Osteocyte (in vitro differentiated cells): Measurements from ENCODE around the gene PPM1L. TPM values are rescaled to one million over a fixed set of nuclear protein-coding genes. Genes with fewer than 3 reads are reported as not detected.

Source experiments
- DNase-seq: peaks from one replicate; pipeline ENCODE4 v3.0.0; 2021; ENCODE audit warnings: mixed read lengths; ENCODE audit not compliant: unreplicated experiment; ENCODE audit errors: extremely low spot score
- H3K27ac Mint-ChIP-seq: one replicate; pipeline ENCODE4 v1.8.0; 2021; ENCODE audit warnings: mild to moderate bottlenecking, mixed read lengths; ENCODE audit not compliant: unreplicated experiment
- H3K27me3 Mint-ChIP-seq: one replicate; pipeline ENCODE4 v1.8.0; 2021; ENCODE audit warnings: mixed read lengths; ENCODE audit not compliant: unreplicated experiment
- H3K36me3 Mint-ChIP-seq: one replicate; pipeline ENCODE4 v1.8.0; 2021; ENCODE audit warnings: mixed read lengths; ENCODE audit not compliant: unreplicated experiment
- H3K4me1 Mint-ChIP-seq: one replicate; pipeline ENCODE4 v1.8.0; 2021; ENCODE audit warnings: mixed read lengths; ENCODE audit not compliant: unreplicated experiment
- H3K4me3 Mint-ChIP-seq: one replicate; pipeline ENCODE4 v1.8.0; 2021; ENCODE audit warnings: mild to moderate bottlenecking, moderate library complexity, mixed read lengths; ENCODE audit not compliant: unreplicated experiment
- H3K9me3 Mint-ChIP-seq: one replicate; pipeline ENCODE4 v1.8.0; 2021; ENCODE audit warnings: mixed read lengths; ENCODE audit not compliant: unreplicated experiment
- total RNA-seq: library from RNA; stranded (reverse); gene quantifications from 2 replicates; pipeline ENCODE4 v1.2.1, GENCODE V29; 2021
- TF ChIP-seq, protein P1 (sequence below): fragments of 200-600 bp; sonication (generic); IDR thresholded peaks from 2 replicates; pipeline ENCODE4 v1.5.0; 2021; ENCODE audit warnings: antibody characterized with exemption, mild to moderate bottlenecking, moderate library complexity

Gene PPM1L
- total RNA-seq, 1 donor from 2014 or later = 9.1 TPM

DNA sequence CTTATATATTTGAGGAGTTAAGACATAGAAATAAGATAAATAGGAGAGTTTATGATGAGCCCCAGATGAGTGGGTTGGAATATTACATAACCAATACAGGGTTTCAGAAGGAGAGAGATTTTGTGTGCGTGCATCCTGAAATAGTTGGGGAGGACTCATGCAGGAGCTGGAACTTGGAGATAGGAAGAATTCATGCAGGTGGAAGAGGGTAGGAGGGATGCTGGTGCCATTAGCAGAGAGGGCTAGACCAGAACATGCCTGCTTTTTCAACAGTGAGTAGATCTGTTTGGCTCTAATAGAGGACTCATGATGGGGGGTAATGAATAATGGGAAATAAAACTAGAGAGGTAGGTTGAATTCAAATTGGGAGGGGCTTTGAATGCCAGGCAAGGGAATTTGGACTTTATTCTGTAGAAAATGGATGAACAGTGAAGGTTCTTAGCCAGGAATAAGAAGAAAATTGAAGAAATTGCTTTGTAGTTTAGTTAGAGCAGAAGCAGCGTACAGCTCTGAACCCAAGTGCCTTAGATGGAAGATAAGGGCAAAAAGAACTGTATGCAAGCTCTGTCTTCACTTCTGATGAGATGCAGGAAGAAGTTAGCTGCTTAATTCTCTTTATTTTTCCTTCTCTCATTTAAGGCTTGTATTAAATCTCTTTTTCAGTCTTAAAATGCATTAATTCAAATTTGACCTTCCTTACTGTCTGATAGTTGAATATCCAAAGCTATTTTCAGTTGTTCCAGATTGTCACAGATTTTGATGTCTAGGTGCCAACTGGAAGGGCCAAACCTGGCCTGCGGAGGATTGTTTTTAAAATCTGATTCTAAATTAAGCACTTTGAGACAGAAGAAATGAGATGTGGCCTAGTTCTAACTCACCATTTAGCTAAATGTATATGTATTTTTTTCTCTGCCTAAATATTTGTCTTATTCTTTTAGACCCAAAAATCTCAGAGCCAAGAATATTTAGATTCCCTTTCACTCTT, 86.3 kb downstream of the PPM1L start:
- H3K4me3 Mint-ChIP-seq = no peak overlapping the region
- H3K27me3 Mint-ChIP-seq = peaks cover under 1% of the 10 kb centered on the region
- no peaks in the 10 kb centered on the region for H3K9me3 Mint-ChIP-seq
- H3K27ac Mint-ChIP-seq = no peak overlapping the region
- no peaks in the 10 kb centered on the region for H3K4me1 Mint-ChIP-seq
- TF ChIP-seq, protein P1, sequence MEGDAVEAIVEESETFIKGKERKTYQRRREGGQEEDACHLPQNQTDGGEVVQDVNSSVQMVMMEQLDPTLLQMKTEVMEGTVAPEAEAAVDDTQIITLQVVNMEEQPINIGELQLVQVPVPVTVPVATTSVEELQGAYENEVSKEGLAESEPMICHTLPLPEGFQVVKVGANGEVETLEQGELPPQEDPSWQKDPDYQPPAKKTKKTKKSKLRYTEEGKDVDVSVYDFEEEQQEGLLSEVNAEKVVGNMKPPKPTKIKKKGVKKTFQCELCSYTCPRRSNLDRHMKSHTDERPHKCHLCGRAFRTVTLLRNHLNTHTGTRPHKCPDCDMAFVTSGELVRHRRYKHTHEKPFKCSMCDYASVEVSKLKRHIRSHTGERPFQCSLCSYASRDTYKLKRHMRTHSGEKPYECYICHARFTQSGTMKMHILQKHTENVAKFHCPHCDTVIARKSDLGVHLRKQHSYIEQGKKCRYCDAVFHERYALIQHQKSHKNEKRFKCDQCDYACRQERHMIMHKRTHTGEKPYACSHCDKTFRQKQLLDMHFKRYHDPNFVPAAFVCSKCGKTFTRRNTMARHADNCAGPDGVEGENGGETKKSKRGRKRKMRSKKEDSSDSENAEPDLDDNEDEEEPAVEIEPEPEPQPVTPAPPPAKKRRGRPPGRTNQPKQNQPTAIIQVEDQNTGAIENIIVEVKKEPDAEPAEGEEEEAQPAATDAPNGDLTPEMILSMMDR = no peak
- no peak for DNase-seq
- H3K36me3 Mint-ChIP-seq = no peaks in the 10 kb centered on the region

DNA sequence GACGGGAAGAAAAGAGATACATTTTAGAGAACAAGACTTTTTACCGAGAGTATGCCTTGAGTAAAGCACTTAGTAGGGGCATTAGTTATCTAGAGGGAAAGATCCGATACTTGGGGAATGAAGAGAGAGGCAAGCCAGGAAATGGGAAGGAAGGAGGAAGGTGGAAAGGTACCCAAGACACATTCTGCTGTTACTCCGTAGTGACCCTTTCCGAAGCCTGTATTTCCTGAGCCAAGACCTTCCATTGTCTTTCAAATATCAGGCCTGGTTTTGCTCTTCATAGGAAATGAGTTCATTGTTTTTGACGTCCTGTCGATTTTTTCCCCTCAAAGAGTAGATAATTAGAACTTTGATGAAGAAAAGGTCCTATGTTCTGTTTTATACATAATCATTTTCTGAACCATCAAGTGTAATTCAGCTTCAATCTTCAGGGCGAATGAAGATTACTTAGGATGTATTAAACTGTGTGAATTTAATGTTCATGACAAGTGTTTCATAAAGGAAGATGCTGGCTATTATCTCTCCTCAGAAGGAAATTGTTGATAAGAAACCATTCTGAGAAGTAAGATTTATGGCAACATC, 95.7 kb downstream of the PPM1L start:
- no peaks in the 10 kb centered on the region for H3K4me1 Mint-ChIP-seq
- TF ChIP-seq, protein P1 = no peak

DNA sequence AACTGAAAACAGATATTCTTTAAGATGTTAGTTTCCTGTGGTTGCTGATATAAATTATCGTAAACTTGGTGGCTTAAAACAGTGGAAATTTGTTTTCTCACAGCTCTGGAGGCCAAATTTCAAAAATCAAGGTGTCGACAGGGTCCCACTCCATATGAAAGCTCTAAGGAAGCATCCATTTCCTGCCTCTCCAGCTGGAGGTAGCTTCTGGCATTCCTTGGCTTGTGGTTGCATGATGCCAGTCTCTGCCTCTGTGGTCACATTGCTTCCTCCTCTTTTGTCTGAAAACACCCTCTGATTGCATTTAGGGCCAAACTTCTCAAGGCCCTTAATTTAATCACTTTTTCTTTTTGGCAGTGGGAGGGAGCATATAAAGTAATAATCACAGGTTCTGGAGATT, 96.8 kb downstream of the PPM1L start:
- H3K27ac Mint-ChIP-seq = no peak overlapping the region
- peaks cover 2% of the 10 kb centered on the region for H3K4me1 Mint-ChIP-seq
- H3K9me3 Mint-ChIP-seq = no peaks in the 10 kb centered on the region
- no peaks in the 10 kb centered on the region for H3K27me3 Mint-ChIP-seq
- no peak overlapping the region for H3K4me3 Mint-ChIP-seq
- H3K36me3 Mint-ChIP-seq = no peaks in the 10 kb centered on the region
- TF ChIP-seq, protein P1 = no peak
- DNase-seq = no peak

More for the DNA sequence above, 95.7 kb downstream of the PPM1L start:
- no peak overlapping the region for H3K4me3 Mint-ChIP-seq
- DNase-seq = no peak
- H3K9me3 Mint-ChIP-seq = no peaks in the 10 kb centered on the region
- H3K36me3 Mint-ChIP-seq = no peaks in the 10 kb centered on the region
- peaks cover 3% of the 10 kb centered on the region for H3K27me3 Mint-ChIP-seq
- H3K27ac Mint-ChIP-seq = no peak overlapping the region

DNA sequence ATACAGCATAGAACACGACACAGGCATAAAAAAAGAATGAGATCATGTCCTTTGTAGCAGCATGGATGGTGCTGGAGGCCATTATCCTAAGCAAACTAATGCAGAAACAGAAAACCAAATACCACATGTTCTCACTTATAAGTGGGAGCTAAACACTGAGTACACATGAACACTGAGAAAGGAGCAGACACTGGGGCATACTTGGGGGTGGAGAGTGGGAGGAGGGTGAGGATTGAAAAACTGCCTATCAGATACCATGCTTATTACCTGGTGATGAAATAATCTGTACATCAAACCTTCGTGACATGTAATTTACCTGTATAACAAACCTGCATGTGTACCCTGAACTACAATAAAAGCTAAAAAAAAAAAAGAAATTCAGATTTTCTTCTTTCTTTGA, 100.4 kb downstream of the PPM1L start:
- no peak overlapping the region for H3K4me3 Mint-ChIP-seq
- no peaks in the 10 kb centered on the region for H3K9me3 Mint-ChIP-seq
- peaks cover 3% of the 10 kb centered on the region for H3K27me3 Mint-ChIP-seq
- H3K4me1 Mint-ChIP-seq = peaks cover 2% of the 10 kb centered on the region
- H3K27ac Mint-ChIP-seq = no peak overlapping the region
- no peak for DNase-seq
- no peaks in the 10 kb centered on the region for H3K36me3 Mint-ChIP-seq
- TF ChIP-seq, protein P1 = no peak

DNA sequence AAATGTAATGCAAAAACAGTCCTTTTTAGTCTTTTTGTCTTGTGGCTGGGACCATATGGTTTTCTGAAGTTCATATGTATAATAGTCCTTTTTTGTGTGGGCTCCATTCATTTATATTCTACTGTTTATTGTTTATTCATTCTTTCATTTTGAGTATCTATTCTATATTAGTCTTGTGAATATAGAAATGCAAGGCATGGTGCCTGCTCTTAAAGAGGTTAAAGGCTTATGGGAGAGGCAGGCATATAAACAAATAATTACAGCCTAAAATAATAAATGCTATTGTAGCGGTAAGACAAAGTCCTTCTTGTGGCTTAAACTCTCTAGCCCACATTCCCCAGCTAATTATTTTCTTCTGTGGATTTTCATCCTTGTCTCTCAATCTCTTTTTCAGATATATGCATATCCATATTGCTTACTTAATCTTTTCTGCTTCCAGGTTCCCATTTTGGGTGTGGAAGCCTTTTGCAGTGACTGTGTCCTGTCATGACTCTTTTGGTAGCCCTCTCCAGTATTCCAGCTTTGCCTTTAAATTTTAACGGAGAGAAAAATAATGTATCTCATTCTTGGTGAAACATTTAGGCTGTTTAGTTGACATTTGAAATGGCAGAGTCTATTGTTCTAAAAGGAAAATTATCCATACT, 101.6 kb downstream of the PPM1L start:
- H3K9me3 Mint-ChIP-seq = no peaks in the 10 kb centered on the region
- peaks cover 2% of the 10 kb centered on the region for H3K4me1 Mint-ChIP-seq
- H3K27ac Mint-ChIP-seq = no peak overlapping the region
- TF ChIP-seq, protein P1 = no peak
- DNase-seq = no peak
- no peaks in the 10 kb centered on the region for H3K36me3 Mint-ChIP-seq
- H3K27me3 Mint-ChIP-seq = peaks cover 3% of the 10 kb centered on the region
- no peak overlapping the region for H3K4me3 Mint-ChIP-seq
